Neuronal stem cell (in vitro differentiated cells): ENCODE data around the gene OCA2.

Source experiments
- DNase-seq: peaks from one replicate; pipeline ENCODE4 v3.0.0-alpha.2; 2013; ENCODE audit warnings: low spot score
- H2AFZ ChIP-seq: one replicate; pipeline ENCODE4 v1.6.1; 2013; ENCODE audit warnings: mild to moderate bottlenecking, low read length, inconsistent platforms
- H2AK5ac ChIP-seq: 2 replicates; pipeline ENCODE4 v1.6.1; 2013; ENCODE audit warnings: low read depth, mild to moderate bottlenecking, inconsistent platforms, low read length, moderate library complexity, mixed read lengths
- H2BK120ac ChIP-seq: 2 replicates; pipeline ENCODE4 v1.6.1; 2013; ENCODE audit warnings: low read depth, mild to moderate bottlenecking, inconsistent platforms, low read length, moderate library complexity, mixed read lengths
- H2BK12ac ChIP-seq: one replicate; pipeline ENCODE4 v1.6.1; 2013; ENCODE audit warnings: low read length, inconsistent platforms
- H2BK15ac ChIP-seq: 2 replicates; pipeline ENCODE4 v1.6.1; 2013; ENCODE audit warnings: mild to moderate bottlenecking, low read length, inconsistent platforms, mixed read lengths
- H2BK5ac ChIP-seq: one replicate; pipeline ENCODE4 v1.6.1; 2013; ENCODE audit warnings: inconsistent platforms, mild to moderate bottlenecking, low read length, moderate library complexity
- H3K14ac ChIP-seq: one replicate; pipeline ENCODE4 v1.6.1; 2013; ENCODE audit warnings: low read length, inconsistent platforms
- H3K18ac ChIP-seq: 2 replicates; pipeline ENCODE4 v1.6.1; 2013; ENCODE audit warnings: low read length, inconsistent platforms
- H3K23ac ChIP-seq: 2 replicates; pipeline ENCODE4 v1.6.1; 2013; ENCODE audit warnings: low read depth, mild to moderate bottlenecking, mixed read lengths, low read length, inconsistent platforms; ENCODE audit not compliant: poor library complexity
- H3K27ac ChIP-seq: replicated peaks from 3 replicates; pipeline ENCODE4 v1.5.1; 2013; ENCODE audit warnings: low read length, inconsistent platforms
- H3K27me3 ChIP-seq, 3 experiments: 2 replicates each; pipeline ENCODE4 v1.6.1; 2013; ENCODE audit warnings: low read length in 3 of 3, mild to moderate bottlenecking in 2 of 3, inconsistent platforms in 1 of 3, low read depth in 1 of 3, mixed read lengths in 1 of 3, moderate library complexity in 1 of 3; ENCODE audit not compliant: control insufficient read depth in 3 of 3, insufficient read depth in 3 of 3
- H3K36me3 ChIP-seq, 2 donors: replicated peaks in 1 of 2; 2 replicates each; pipeline ENCODE4 v1.6.1; 2013; ENCODE audit warnings: low read length in 2 of 2; ENCODE audit not compliant: control insufficient read depth in 2 of 2, insufficient read depth in 2 of 2
- H3K4ac ChIP-seq: 2 replicates; pipeline ENCODE4 v1.6.1; 2013; ENCODE audit warnings: inconsistent platforms, mild to moderate bottlenecking, low read length, moderate library complexity
- H3K4me1 ChIP-seq, 2 donors: 1 replicate in 1 of 2; 2 replicates in 1 of 2; pipeline ENCODE4 v1.6.1; 2013; ENCODE audit warnings: low read length in 2 of 2, low read depth in 1 of 2; ENCODE audit not compliant: control insufficient read depth in 2 of 2, insufficient read depth in 1 of 2
- H3K4me2 ChIP-seq: one replicate; pipeline ENCODE4 v1.6.1; 2013; ENCODE audit warnings: mild to moderate bottlenecking, low read length, inconsistent platforms; ENCODE audit not compliant: insufficient read depth, poor library complexity, severe bottlenecking
- H3K4me3 ChIP-seq, 2 donors: 2 replicates each; pipeline ENCODE4 v1.5.1; 2013; ENCODE audit warnings: low read length in 2 of 2, mild to moderate bottlenecking in 2 of 2, inconsistent platforms in 1 of 2, moderate library complexity in 1 of 2
- H3K79me1 ChIP-seq: one replicate; pipeline ENCODE4 v1.6.1; 2013; ENCODE audit warnings: low read depth, mild to moderate bottlenecking, inconsistent platforms, low read length, moderate library complexity
- H3K9ac ChIP-seq: one replicate; pipeline ENCODE4 v1.6.1; 2013; ENCODE audit warnings: mild to moderate bottlenecking, low read depth, low read length, inconsistent platforms; ENCODE audit not compliant: poor library complexity
- H3K9me3 ChIP-seq, 2 donors: replicated peaks in 1 of 2; 2 replicates each; pipeline versions ENCODE3 to v1.6.1; 2013; ENCODE audit warnings: low read length in 2 of 2, mild to moderate bottlenecking in 2 of 2, inconsistent platforms in 1 of 2, low read depth in 1 of 2, mixed read lengths in 1 of 2, moderate library complexity in 1 of 2; ENCODE audit not compliant: control insufficient read depth in 2 of 2, insufficient read depth in 1 of 2
- H4K8ac ChIP-seq: one replicate; pipeline ENCODE4 v1.6.1; 2013; ENCODE audit warnings: low read depth, mild to moderate bottlenecking, inconsistent platforms, low read length, moderate library complexity
- H4K91ac ChIP-seq: one replicate; pipeline ENCODE4 v1.6.1; 2013; ENCODE audit warnings: low read length, low read depth, mild to moderate bottlenecking, inconsistent platforms; ENCODE audit not compliant: poor library complexity
- WGBS, 2 donors: extraction: QIAGEN DNeasy Blood & Tissue Kit; methylation state at CpG; one replicate each; pipeline ENCODE4 v1.1.7; 2013; ENCODE audit warnings: missing lambda C conversion rate in 2 of 2, mixed read lengths in 1 of 2; ENCODE audit not compliant: insufficient read length in 2 of 2, insufficient replicate concordance in 1 of 2; ENCODE audit errors: extremely low coverage in 2 of 2; 5-methylcytosine and 5-hydroxymethylcytosine counted together

Gene OCA2

GRCh38 chr15:27872355-27872754 is 226.8 kb downstream of the OCA2 start:
- no peaks in the 10 kb centered on the region for H3K36me3 ChIP-seq
- no peak overlapping the region for H3K27ac ChIP-seq
- H4K91ac ChIP-seq, result no peak overlapping the region
- H3K27me3 ChIP-seq, result no peaks in the 10 kb centered on the region
- no peak overlapping the region for H3K18ac ChIP-seq
- no peak overlapping the region for H3K4ac ChIP-seq
- H3K9ac ChIP-seq, result no peak overlapping the region
- H3K14ac ChIP-seq, result no peak overlapping the region
- no peak overlapping the region for H3K23ac ChIP-seq
- H2BK5ac ChIP-seq, result no peak overlapping the region
- no peak overlapping the region for H2BK15ac ChIP-seq
- H3K4me2 ChIP-seq, result no peak overlapping the region
- H3K9me3 ChIP-seq, result no peaks in the 10 kb centered on the region
- no peak overlapping the region for H3K4me3 ChIP-seq
- H3K79me1 ChIP-seq, result no peaks in the 10 kb centered on the region
- WGBS, 2 donors, result no CpG with 5 or more reads among the region's 9 CpGs
- H4K8ac ChIP-seq, result no peak overlapping the region
- peaks cover 0 to 1% of the 10 kb centered on the region in 2 donors for H3K4me1 ChIP-seq
- H2BK120ac ChIP-seq, result no peak overlapping the region
- H2AFZ ChIP-seq, result no peak overlapping the region
- H2AK5ac ChIP-seq, result no peak overlapping the region
- no peak overlapping the region for H2BK12ac ChIP-seq
- no peak for DNase-seq

DNA sequence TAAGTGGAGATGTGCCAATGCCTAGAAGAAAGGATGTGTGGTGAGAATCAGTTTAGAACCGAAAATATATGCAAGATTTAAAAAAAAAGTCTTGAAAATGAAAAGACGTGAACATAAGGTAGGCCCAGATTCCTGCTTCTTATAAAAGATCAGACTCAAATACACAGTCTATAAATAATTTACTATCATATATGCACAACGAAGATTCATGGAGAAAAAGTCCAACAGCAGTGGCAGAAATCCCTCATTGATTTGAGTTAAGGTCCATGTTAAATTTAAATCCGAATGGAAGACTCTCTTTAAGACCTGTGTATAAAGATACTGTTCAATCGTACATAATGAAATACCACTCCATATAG is 227.2 kb downstream of the OCA2 start:
- H3K27me3 ChIP-seq, result no peaks in the 10 kb centered on the region
- H2BK5ac ChIP-seq, result no peak overlapping the region
- H3K14ac ChIP-seq, result no peak overlapping the region
- H3K4me3 ChIP-seq, result no peak overlapping the region
- H2BK12ac ChIP-seq, result no peak overlapping the region
- WGBS, 2 donors, result no CpG with 5 or more reads among the region's 5 CpGs
- peaks cover 0 to 1% of the 10 kb centered on the region in 2 donors for H3K4me1 ChIP-seq
- H2AFZ ChIP-seq, result no peak overlapping the region
- no peak overlapping the region for H3K18ac ChIP-seq
- H3K9me3 ChIP-seq, result no peaks in the 10 kb centered on the region
- H2BK120ac ChIP-seq, result no peak overlapping the region
- no peaks in the 10 kb centered on the region for H3K36me3 ChIP-seq
- H3K27ac ChIP-seq, result no peak overlapping the region
- no peak overlapping the region for H3K9ac ChIP-seq
- H4K8ac ChIP-seq, result no peak overlapping the region
- H2AK5ac ChIP-seq, result no peak overlapping the region
- H2BK15ac ChIP-seq, result no peak overlapping the region
- H3K79me1 ChIP-seq, result no peaks in the 10 kb centered on the region
- H3K23ac ChIP-seq, result no peak overlapping the region
- no peak overlapping the region for H4K91ac ChIP-seq
- H3K4me2 ChIP-seq, result no peak overlapping the region
- no peak overlapping the region for H3K4ac ChIP-seq
- DNase-seq, result no peak

GRCh38 chr15:27871078-27871901 is 227.8 kb downstream of the OCA2 start:
- H3K79me1 ChIP-seq, result no peaks in the 10 kb centered on the region
- no peak overlapping the region for H3K9ac ChIP-seq
- H2BK120ac ChIP-seq, result no peak overlapping the region
- DNase-seq, result no peak
- no peak overlapping the region for H2AFZ ChIP-seq
- peak overlapping the region; percentile 57 for H3K23ac ChIP-seq
- peak overlapping the region; percentile 81 for H3K18ac ChIP-seq
- no peak overlapping the region for H3K27ac ChIP-seq
- H3K4me1 ChIP-seq, result peaks cover 0 to 1% of the 10 kb centered on the region in 2 donors
- H3K27me3 ChIP-seq, result no peaks in the 10 kb centered on the region
- H4K8ac ChIP-seq, result no peak overlapping the region
- no peak overlapping the region for H2BK5ac ChIP-seq
- H3K4me3 ChIP-seq, result no peak overlapping the region
- H4K91ac ChIP-seq, result no peak overlapping the region
- no peaks in the 10 kb centered on the region for H3K36me3 ChIP-seq
- peak overlapping the region; percentile 47 for H2AK5ac ChIP-seq
- no CpG with 5 or more reads among the region's 16 CpGs for WGBS, 2 donors
- no peak overlapping the region for H3K4ac ChIP-seq
- H3K4me2 ChIP-seq, result no peak overlapping the region
- H3K14ac ChIP-seq, result peak overlapping the region; percentile 64
- H3K9me3 ChIP-seq, result no peaks in the 10 kb centered on the region
- H2BK12ac ChIP-seq, result peak overlapping the region; percentile 75
- H2BK15ac ChIP-seq, result peak overlapping the region; percentile 69

- Histone ChIP-seq H3K79me1 (no peaks in the 10 kb centered on the region), H2BK5ac (no peak overlapping the region), H3K9ac (no peak overlapping the region), H3K9me3 (no peaks in the 10 kb centered on the region), H3K27me3 (no peaks in the 10 kb centered on the region), H2BK12ac (no peak overlapping the region), H3K4ac (no peak overlapping the region), H2BK120ac (peak overlapping the region; percentile 9), H3K14ac (no peak overlapping the region), H4K91ac (no peak overlapping the region), H3K4me1 (peaks cover 0 to 3% of the 10 kb centered on the region in 2 donors), H2AK5ac (peak overlapping the region; percentile 66), H3K4me2 (no peak overlapping the region), H2BK15ac (no peak overlapping the region), H3K27ac (no peak overlapping the region), H4K8ac (no peak overlapping the region), H2AFZ (no peak overlapping the region), H3K36me3 (no peaks in the 10 kb centered on the region), H3K4me3 (no peak overlapping the region), H3K23ac (no peak overlapping the region), H3K18ac (peak overlapping the region; percentile 48)
- DNase-seq, result no peak
- WGBS, 2 donors, result no CpG with 5 or more reads among the region's 6 CpGs
These were observed 228.8 kb downstream of the OCA2 start for GRCh38 chr15:27870320-27870719.
